Glutamatergic neuron (in vitro differentiated cells): ENCODE data around the gene ETNPPL. TPM values are rescaled to one million over a fixed set of nuclear protein-coding genes. Genes with fewer than 3 reads are reported as not detected.

ENCODE experiments used
- DNase-seq: peaks from one replicate; pipeline ENCODE4 v3.0.0; 2022
- H3K27ac Mint-ChIP-seq: one replicate; pipeline ENCODE4 v1.8.0; 2020; ENCODE audit warnings: mild to moderate bottlenecking, mixed read lengths, inconsistent platforms; ENCODE audit not compliant: unreplicated experiment
- H3K27me3 Mint-ChIP-seq: one replicate; pipeline ENCODE4 v1.8.0; 2020; ENCODE audit warnings: mild to moderate bottlenecking, moderate library complexity, mixed read lengths, inconsistent platforms; ENCODE audit not compliant: unreplicated experiment
- H3K36me3 Mint-ChIP-seq: one replicate; pipeline ENCODE4 v1.8.0; 2020; ENCODE audit warnings: mild to moderate bottlenecking, mixed read lengths, inconsistent platforms; ENCODE audit not compliant: unreplicated experiment
- H3K4me1 Mint-ChIP-seq: one replicate; pipeline ENCODE4 v1.8.0; 2020; ENCODE audit warnings: mild to moderate bottlenecking, low read depth, mixed read lengths, inconsistent platforms; ENCODE audit not compliant: unreplicated experiment
- H3K4me3 Mint-ChIP-seq: one replicate; pipeline ENCODE4 v1.8.0; 2020; ENCODE audit warnings: mild to moderate bottlenecking, mixed read lengths, inconsistent platforms; ENCODE audit not compliant: unreplicated experiment
- H3K9me3 Mint-ChIP-seq: one replicate; pipeline ENCODE4 v1.8.0; 2020; ENCODE audit warnings: mild to moderate bottlenecking, moderate library complexity, mixed read lengths, inconsistent platforms; ENCODE audit not compliant: unreplicated experiment
- CTCF ChIP-seq: fragments of 200-600 bp; sonication (generic); IDR thresholded peaks from one replicate; pipeline ENCODE4 v1.5.0; 2021; ENCODE audit not compliant: partially characterized antibody, unreplicated experiment
- total RNA-seq: library from RNA; stranded (reverse); fragmentation: NEBNext Ultra II Directional; extraction: Animal tissue kit (Norgen Biotek cat#: 25700); gene quantifications from one replicate; pipeline ENCODE4 v1.2.1, GENCODE V29; 2021; ENCODE audit not compliant: unreplicated experiment

Gene ETNPPL
- total RNA-seq, 1 donor from 2014 or later = not detected

- H3K9me3 Mint-ChIP-seq = no peaks in the 10 kb centered on the region
- TF ChIP-seq CTCF = no peak
- no peak overlapping the region for H3K4me3 Mint-ChIP-seq
- no peaks in the 10 kb centered on the region for H3K27me3 Mint-ChIP-seq
- DNase-seq = no peak
- no peaks in the 10 kb centered on the region for H3K36me3 Mint-ChIP-seq
- H3K27ac Mint-ChIP-seq = no peak overlapping the region
- no peaks in the 10 kb centered on the region for H3K4me1 Mint-ChIP-seq
Measured at GRCh38 chr4:108796173-108796572, 33.3 kb upstream of the ETNPPL start.

GRCh38 chr4:108795733-108796132 is 32.9 kb upstream of the ETNPPL start:
- H3K27me3 Mint-ChIP-seq = no peaks in the 10 kb centered on the region
- no peak overlapping the region for H3K27ac Mint-ChIP-seq
- TF ChIP-seq CTCF = no peak
- H3K9me3 Mint-ChIP-seq = no peaks in the 10 kb centered on the region
- H3K36me3 Mint-ChIP-seq = no peaks in the 10 kb centered on the region
- no peaks in the 10 kb centered on the region for H3K4me1 Mint-ChIP-seq
- DNase-seq = no peak
- no peak overlapping the region for H3K4me3 Mint-ChIP-seq

GRCh38 chr4:108794136-108794535 is 31.3 kb upstream of the ETNPPL start:
- no peak for DNase-seq
- H3K27ac Mint-ChIP-seq = no peak overlapping the region
- H3K4me1 Mint-ChIP-seq = no peaks in the 10 kb centered on the region
- H3K27me3 Mint-ChIP-seq = peaks cover 2% of the 10 kb centered on the region
- no peak overlapping the region for H3K4me3 Mint-ChIP-seq
- no peak for TF ChIP-seq CTCF
- peaks cover 2% of the 10 kb centered on the region for H3K9me3 Mint-ChIP-seq
- H3K36me3 Mint-ChIP-seq = no peaks in the 10 kb centered on the region

- H3K4me1 Mint-ChIP-seq = no peaks in the 10 kb centered on the region
- H3K27ac Mint-ChIP-seq = no peak overlapping the region
- H3K9me3 Mint-ChIP-seq = peaks cover 2% of the 10 kb centered on the region
- no peak for TF ChIP-seq CTCF
- no peak overlapping the region for H3K4me3 Mint-ChIP-seq
- H3K36me3 Mint-ChIP-seq = no peaks in the 10 kb centered on the region
- H3K27me3 Mint-ChIP-seq = peaks cover 2% of the 10 kb centered on the region
- DNase-seq = no peak
Measured at GRCh38 chr4:108793415-108793814, 30.6 kb upstream of the ETNPPL start.

GRCh38 chr4:108788731-108789130 is 25.9 kb upstream of the ETNPPL start:
- H3K4me3 Mint-ChIP-seq = no peak overlapping the region
- no peaks in the 10 kb centered on the region for H3K4me1 Mint-ChIP-seq
- DNase-seq = no peak
- H3K27me3 Mint-ChIP-seq = peaks cover 2% of the 10 kb centered on the region
- no peak overlapping the region for H3K27ac Mint-ChIP-seq
- H3K9me3 Mint-ChIP-seq = peaks cover 2% of the 10 kb centered on the region
- H3K36me3 Mint-ChIP-seq = no peaks in the 10 kb centered on the region
- no peak for TF ChIP-seq CTCF
